Measurements from ENCODE around the gene CD300E.

GRCh38 chr17:74643826-74644225, 20.3 kb upstream of the CD300E start:
- TF ChIP-seq CTCF (IDR thresholded peaks at IDR 0.05; ENCODE audit: extremely low read depth in 1 of 2, insufficient read depth in 1 of 2, low read depth in 1 of 2, low read length in 2 of 2) (no peak), EZH2 (IDR thresholded peaks at IDR 0.05; ENCODE audit: borderline replicate concordance, low read depth, low read length, severe bottlenecking) (no peak), FOS (IDR thresholded peaks at IDR 0.05; ENCODE audit: borderline replicate concordance, insufficient read depth, low read length) (no peak), POLR2AphosphoS5 (IDR thresholded peaks at IDR 0.05; ENCODE audit: insufficient read depth, low read depth, low read length) (no peak), POLR2A (IDR thresholded peaks at IDR 0.05; ENCODE audit: low read depth, low read length) (no peak)

Data from endothelial cell of umbilical vein (primary cell).